Measurements from ENCODE around the gene AKAP3.

The AKAP3 gene

DNA sequence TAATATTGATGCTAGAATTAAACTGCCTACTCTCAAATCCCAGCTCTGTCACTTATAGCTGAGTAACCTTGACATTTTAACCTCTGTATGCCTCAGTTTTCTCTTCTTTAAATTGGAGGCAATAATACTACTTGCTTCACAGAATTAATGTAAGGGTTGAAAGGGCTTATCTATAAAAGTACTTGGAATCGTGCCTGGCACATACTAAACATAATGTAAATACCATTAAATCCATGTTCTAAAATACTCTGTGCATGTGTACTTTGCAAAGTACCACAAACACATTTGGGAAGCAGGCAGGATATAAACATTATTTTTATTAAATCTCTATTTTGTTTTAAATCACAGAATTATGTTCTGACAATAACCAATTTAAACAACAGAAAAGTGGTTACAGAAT lies 44.9 kb downstream of the AKAP3 start:
- in situ Hi-C loops (cut with MboI; ENCODE audit: low sequenced_read_pairs) = no loop called here

DNA sequence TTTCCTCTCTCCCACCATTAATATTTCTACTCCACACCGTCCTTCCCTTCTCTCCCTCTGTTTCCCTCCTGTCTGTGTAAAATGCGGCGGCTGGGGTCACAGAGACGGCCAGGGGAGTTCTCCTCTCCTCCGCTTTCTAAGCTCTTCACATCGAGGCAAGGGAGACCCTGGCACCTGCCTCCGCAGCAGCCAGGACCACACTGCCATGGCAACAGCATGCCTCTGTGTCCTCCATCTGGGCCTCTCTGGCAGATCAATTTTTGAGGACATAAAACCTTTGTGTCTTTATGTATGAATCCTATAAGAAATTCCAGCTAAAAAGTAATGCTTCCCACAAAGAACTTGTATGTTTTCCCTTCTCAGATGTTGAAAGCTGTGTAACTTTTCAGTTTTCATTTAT lies 45.4 kb downstream of the AKAP3 start:
- in situ Hi-C loops (cut with MboI; ENCODE audit: low sequenced_read_pairs) = no loop called here

DNA sequence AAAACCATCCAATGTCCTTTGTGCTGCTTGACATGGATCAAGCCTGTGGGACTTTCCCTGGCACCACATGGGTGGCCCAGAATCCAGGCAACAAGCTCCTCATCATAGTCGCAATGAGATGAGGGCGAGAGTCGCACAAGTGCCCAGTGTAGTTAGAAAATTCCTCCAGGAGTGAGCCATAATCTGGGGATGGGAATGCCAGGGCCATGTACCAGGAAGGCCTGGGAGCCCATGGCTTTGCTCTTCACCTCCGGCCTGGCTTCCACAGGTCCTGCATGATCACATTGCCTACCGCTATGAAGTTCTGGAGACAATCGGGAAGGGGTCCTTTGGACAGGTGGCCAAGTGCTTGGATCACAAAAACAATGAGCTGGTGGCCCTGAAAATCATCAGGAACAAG lies 53.0 kb downstream of the AKAP3 start:
- in situ Hi-C loops (cut with MboI; ENCODE audit: low sequenced_read_pairs) = no loop called here

DNA sequence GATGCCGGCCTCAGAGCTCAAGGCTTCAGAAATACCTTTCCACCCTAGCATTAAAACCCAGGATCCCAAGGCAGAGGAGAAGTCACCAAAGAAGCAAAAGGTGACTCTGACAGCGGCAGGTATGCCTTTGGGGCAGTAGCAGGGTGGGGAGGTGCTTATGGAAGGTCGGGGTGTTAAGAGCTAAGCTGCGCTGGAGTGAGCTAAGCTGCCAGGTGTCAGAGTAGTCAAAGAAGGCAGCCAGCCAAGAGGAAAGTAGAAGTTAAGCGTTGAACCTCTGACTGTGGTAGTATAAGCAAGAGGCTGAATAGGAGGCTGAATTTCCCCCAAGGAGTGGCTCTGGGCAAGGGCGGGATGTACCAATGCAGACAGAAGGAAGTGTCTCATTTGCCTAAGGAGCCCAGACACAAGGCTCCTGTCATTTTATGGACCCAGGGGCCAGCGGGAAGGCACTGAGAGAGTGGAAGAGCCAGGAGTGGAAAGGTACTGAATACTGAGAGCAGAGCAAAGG lies 57.6 kb downstream of the AKAP3 start:
- in situ Hi-C loops (cut with MboI; ENCODE audit: low sequenced_read_pairs) = no loop called here

- in situ Hi-C loops (cut with MboI; ENCODE audit: low sequenced_read_pairs) = no loop called here
These were observed 58.9 kb downstream of the AKAP3 start for GRCh38 chr12:4589941-4590340.

DNA sequence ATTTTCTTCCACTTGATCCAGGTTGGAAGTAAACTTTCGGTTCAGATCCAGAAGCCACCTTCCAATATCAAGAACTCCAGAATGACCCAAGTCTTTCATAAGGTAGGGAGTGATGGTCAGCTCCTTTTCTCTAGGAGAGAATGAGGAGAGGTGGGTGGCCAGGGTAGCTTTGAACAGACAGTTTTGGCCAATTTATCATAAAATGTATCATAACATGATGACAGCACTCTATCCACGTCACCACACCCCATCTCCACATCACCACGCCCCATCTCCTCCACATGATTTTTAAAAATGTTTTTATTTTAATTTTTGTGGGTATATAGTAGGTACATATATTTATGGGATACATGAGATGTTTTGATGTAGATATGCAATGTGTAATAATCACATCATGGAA lies 59.9 kb downstream of the AKAP3 start:
- in situ Hi-C loops (cut with MboI; ENCODE audit: low sequenced_read_pairs) = no loop called here

DNA sequence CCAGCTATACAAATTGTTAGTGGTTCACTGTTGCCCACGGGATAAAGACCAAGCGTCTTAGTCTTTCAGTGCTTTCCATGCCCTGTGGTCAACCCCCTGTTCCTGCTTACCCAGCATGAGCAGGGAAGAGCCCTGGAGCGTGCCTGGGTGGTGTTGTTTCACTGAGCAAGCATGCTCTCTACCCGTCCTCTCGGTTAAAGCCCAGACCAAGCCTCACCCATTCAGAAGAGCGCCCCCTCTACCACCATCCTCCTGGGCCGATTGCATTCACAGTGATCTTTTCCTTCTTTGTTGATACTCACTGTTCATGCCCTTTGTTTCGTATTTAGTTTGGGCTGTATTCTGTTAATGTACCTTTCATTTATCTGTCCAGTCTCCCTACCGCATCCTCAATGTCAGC lies 61.7 kb downstream of the AKAP3 start:
- in situ Hi-C loops (cut with MboI; ENCODE audit: low sequenced_read_pairs) = no loop called here

GRCh38 chr12:4586500-4586899 lies 62.4 kb downstream of the AKAP3 start:
- in situ Hi-C loops (cut with MboI; ENCODE audit: low sequenced_read_pairs) = no loop called here

- in situ Hi-C loops (cut with MboI; ENCODE audit: low sequenced_read_pairs) = no loop called here
These were observed 64.0 kb downstream of the AKAP3 start for GRCh38 chr12:4584896-4585295.

DNA sequence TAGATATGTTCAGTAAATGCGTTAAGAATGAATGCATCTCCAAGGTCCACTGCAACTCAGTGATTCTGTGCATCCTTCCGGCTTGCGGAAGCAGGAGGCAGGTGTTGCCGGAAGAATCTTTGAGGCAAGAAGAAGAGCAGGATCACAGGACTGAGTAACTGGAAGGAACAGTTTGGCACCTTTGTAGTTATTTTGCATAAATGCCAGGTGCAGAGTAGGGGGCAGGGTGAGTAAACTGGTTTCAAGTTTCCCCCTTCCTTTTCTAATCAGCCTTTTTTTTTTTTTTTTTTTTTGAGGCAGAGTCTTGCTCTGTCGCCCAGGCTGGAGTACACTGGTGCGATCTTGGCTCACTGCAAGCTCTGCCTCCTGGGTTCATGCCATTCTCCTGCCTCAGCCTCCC lies 64.6 kb downstream of the AKAP3 start:
- in situ Hi-C loops (cut with MboI; ENCODE audit: low sequenced_read_pairs) = no loop called here

DNA sequence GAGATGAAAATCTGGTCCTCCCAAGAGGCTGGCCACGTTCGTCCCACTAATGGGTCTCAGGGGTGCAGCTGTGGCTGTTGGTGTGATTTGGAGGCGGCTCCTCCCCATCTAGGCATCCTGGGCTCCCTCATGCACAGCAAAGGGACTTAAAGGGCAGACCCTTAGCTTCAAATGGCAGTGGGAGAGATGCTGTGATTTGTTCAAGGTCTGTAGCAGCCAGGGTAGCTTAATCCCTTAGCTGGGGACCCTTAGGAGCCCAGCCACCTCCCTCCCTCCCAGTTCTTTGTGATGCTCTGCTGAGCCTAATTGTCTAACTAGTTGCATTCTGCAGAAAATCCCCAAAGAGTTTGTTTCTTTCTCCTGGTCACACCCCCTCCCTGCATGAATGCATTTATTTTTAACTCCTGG lies 68.6 kb downstream of the AKAP3 start:
- in situ Hi-C loops (cut with MboI; ENCODE audit: low sequenced_read_pairs) = no loop called here

DNA sequence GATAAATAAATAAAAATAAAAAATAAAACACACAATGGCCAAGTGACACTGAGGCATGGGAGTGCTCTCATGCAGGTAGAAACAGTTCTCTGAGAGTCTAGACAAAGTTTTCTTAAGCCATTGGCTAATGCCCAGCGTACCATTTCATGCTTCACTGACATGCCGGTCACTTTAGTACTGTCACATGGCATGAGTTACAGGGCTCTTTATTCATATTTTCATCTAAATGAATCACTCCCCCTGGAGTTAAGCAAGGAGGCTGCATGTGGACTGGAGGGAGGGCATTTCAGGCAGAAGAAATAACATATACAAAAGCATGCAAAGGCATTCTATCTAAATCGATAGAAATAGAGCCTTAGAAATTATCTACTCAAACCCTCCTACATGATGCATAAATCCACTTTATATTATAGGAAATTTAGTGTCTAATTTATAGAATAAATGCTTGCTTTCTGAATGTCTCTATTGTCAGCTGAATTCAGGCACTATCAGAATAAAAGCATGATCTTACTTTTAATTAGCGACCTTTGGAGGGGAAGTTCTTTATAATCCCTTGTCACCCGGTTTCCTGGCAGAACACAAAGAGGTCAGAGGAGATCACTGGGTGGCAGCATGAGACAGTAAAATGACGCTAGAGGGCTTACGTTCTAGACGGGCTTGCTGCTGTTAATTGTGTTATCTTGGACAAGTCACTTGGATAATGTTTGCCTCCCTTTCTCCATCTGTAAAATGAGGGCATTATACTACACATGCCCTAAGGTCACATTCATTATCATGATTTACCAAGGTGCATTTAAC lies 69.3 kb downstream of the AKAP3 start:
- in situ Hi-C loops (cut with MboI; ENCODE audit: low sequenced_read_pairs) = no loop called here

GRCh38 chr12:4572680-4573079 lies 76.2 kb downstream of the AKAP3 start:
- in situ Hi-C loops (cut with MboI; ENCODE audit: low sequenced_read_pairs) = no loop called here

GRCh38 chr12:4569261-4569660 lies 79.6 kb downstream of the AKAP3 start:
- in situ Hi-C loops (cut with MboI; ENCODE audit: low sequenced_read_pairs) = no loop called here

DNA sequence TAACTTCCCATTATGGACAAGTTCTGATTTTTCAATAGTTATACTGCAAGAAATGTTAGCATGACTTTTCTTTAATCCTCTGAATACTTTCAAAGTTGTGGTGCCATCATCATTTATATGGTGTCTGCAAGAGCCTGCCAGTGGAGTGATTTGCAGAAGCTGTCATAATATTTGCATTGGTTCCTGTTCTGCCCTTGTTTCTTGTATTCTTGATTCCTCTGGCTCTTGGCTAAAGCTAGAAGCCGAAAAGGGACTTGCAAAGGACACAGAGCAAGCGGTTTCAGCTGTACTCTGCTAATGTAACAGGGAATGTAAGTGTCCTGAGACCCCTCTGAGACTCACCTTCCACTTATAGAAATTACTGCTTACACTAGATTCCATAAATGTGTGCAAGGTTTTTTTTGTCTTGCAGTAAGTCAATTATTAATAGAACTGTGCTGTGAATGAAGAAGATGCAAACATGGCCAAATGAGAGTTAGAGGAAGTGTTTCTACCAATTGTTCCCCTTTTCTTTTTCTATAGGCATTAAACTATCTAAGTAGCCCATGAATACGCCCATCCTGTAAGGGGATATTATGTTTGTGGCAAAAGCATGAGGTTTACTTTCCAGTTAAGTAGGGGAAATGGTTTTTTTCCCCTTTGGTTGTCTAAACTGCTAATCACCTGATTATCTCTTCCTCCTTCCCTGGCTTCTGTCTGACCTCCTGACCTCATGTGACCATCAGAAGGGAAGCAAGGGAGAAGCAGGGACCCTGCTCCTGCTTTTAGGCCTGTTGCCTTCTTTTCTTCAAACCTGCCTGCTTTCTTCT lies 81.6 kb downstream of the AKAP3 start:
- in situ Hi-C loops (cut with MboI; ENCODE audit: low sequenced_read_pairs) = no loop called here

GRCh38 chr12:4566474-4566873 lies 82.4 kb downstream of the AKAP3 start:
- in situ Hi-C loops (cut with MboI; ENCODE audit: low sequenced_read_pairs) = no loop called here

Measured in HL-60/S4 (cell line).